IMR-90 (cell line): Measurements from ENCODE around the gene DOCK4. TPM values are rescaled to one million over a fixed set of nuclear protein-coding genes. Genes with fewer than 3 reads are reported as not detected.

ENCODE experiments used
- ATAC-seq: fragments of 200-7000 bp; cut with Tn5 transposase; 2 replicates; pipeline ENCODE4 v1.9.1; 2020; ENCODE audit warnings: low read depth, mild to moderate bottlenecking, moderate library complexity
- BruUV-seq: library from RNA; stranded (reverse); fragments of 400-500 nt; replicated peaks from 2 replicates; lab custom pipeline; 2021; lab: Mats Ljungman, UMichigan
- CTCF ChIA-PET: fragments of 300-600 bp; formaldehyde crosslinking; extraction: SDS; loops from one replicate; lab custom pipeline; 2021; ENCODE audit warnings: antibody characterized with exemption; lab: Yijun Ruan, JAX
- POLR2A ChIA-PET: fragments of 300-600 bp; sonication (Branson Sonifier 250); formaldehyde crosslinking; loops from one replicate; lab custom pipeline; 2022; ENCODE audit warnings: antibody characterized with exemption; ENCODE audit not compliant: unreplicated experiment; lab: Charles Lee
- DNase-seq: peaks from one replicate; pipeline ENCODE4 v3.0.0; 2013
- H2AFZ ChIP-seq: replicated peaks from 2 replicates; pipeline ENCODE3; 2013; ENCODE audit warnings: low read length, mild to moderate bottlenecking; ENCODE audit not compliant: poor library complexity
- H2AK5ac ChIP-seq: 2 replicates; pipeline ENCODE4 v1.6.1; 2013; ENCODE audit warnings: low read depth, low read length, inconsistent platforms
- H2AK9ac ChIP-seq: replicated peaks from 2 replicates; pipeline ENCODE3; 2013; ENCODE audit warnings: mild to moderate bottlenecking, low read depth, low read length, moderate library complexity; ENCODE audit not compliant: poor library complexity
- H2BK120ac ChIP-seq: 2 replicates; pipeline ENCODE4 v1.6.1; 2013; ENCODE audit warnings: low read depth, low read length, inconsistent platforms
- H2BK15ac ChIP-seq: 3 replicates; pipeline ENCODE4 v1.6.1; 2013; ENCODE audit warnings: low read depth, low read length, inconsistent platforms
- H2BK20ac ChIP-seq: 2 replicates; pipeline ENCODE4 v1.6.1; 2013; ENCODE audit warnings: low read depth, mild to moderate bottlenecking, inconsistent platforms, low read length, moderate library complexity
- H2BK5ac ChIP-seq: 2 replicates; pipeline ENCODE4 v1.6.1; 2013; ENCODE audit warnings: mild to moderate bottlenecking, low read depth, low read length, inconsistent platforms; ENCODE audit not compliant: poor library complexity, severe bottlenecking
- H3K14ac ChIP-seq: replicated peaks from 2 replicates; pipeline ENCODE4 v1.6.1; 2013; ENCODE audit warnings: low read depth, low read length, inconsistent platforms
- H3K18ac ChIP-seq: 2 replicates; pipeline ENCODE4 v1.6.1; 2013; ENCODE audit warnings: low read depth, low read length, control low read depth
- H3K23ac ChIP-seq: 2 replicates; pipeline ENCODE4 v1.6.1; 2013; ENCODE audit warnings: low read depth, low read length, inconsistent platforms
- H3K27ac ChIP-seq: 2 replicates; pipeline ENCODE4 v1.5.1; 2013; ENCODE audit warnings: mild to moderate bottlenecking, control low read depth, low read length; ENCODE audit not compliant: insufficient read depth
- H3K27me3 ChIP-seq: 2 replicates; pipeline ENCODE4 v1.6.1; 2013; ENCODE audit warnings: low read length; ENCODE audit not compliant: control insufficient read depth, insufficient read depth
- H3K36me3 ChIP-seq: 2 replicates; pipeline ENCODE4 v1.6.1; 2013; ENCODE audit warnings: low read length, mixed read lengths; ENCODE audit not compliant: control insufficient read depth, insufficient read depth
- H3K4ac ChIP-seq: 2 replicates; pipeline ENCODE4 v1.6.1; 2013; ENCODE audit warnings: low read depth, low read length, inconsistent platforms
- H3K4me1 ChIP-seq: 2 replicates; pipeline ENCODE4 v1.6.1; 2013; ENCODE audit warnings: low read length, mixed read lengths; ENCODE audit not compliant: control insufficient read depth, insufficient read depth
- H3K4me2 ChIP-seq: 2 replicates; pipeline ENCODE4 v1.6.1; 2013; ENCODE audit warnings: low read depth, mild to moderate bottlenecking, control low read depth, low read length, moderate library complexity
- H3K4me3 ChIP-seq: 2 replicates; pipeline ENCODE4 v1.5.1; 2013; ENCODE audit warnings: low read depth, mild to moderate bottlenecking, control low read depth, low read length, moderate library complexity; ENCODE audit not compliant: insufficient read depth
- H3K56ac ChIP-seq: 2 replicates; pipeline ENCODE4 v1.6.1; 2013; ENCODE audit warnings: low read length, inconsistent platforms; ENCODE audit not compliant: insufficient read depth; ENCODE audit errors: extremely low read depth
- H3K79me1 ChIP-seq, 2 experiments: 2 replicates each; pipeline ENCODE4 v1.6.1; 2013; ENCODE audit warnings: low read length in 2 of 2, inconsistent platforms in 1 of 2, low read depth in 1 of 2
- H3K9ac ChIP-seq: 2 replicates; pipeline ENCODE4 v1.6.1; 2013; ENCODE audit warnings: low read depth, low read length, control low read depth
- H3K9me1 ChIP-seq: 2 replicates; pipeline ENCODE4 v1.6.1; 2013; ENCODE audit warnings: low read length, inconsistent platforms; ENCODE audit not compliant: insufficient read depth
- H3K9me3 ChIP-seq: 2 replicates; pipeline ENCODE4 v1.6.1; 2013; ENCODE audit warnings: low read length; ENCODE audit not compliant: control insufficient read depth, insufficient read depth
- H4K20me1 ChIP-seq: 2 replicates; pipeline ENCODE4 v1.6.1; 2013; ENCODE audit warnings: low read length, inconsistent platforms; ENCODE audit not compliant: insufficient read depth
- H4K5ac ChIP-seq: 2 replicates; pipeline ENCODE4 v1.6.1; 2013; ENCODE audit warnings: mild to moderate bottlenecking, low read depth, low read length, control low read depth
- H4K8ac ChIP-seq, 2 experiments: 2 replicates each; pipeline ENCODE4 v1.6.1; 2013; ENCODE audit warnings: low read depth in 2 of 2, low read length in 2 of 2, control low read depth in 1 of 2, inconsistent platforms in 1 of 2
- H4K91ac ChIP-seq: 2 replicates; pipeline ENCODE4 v1.6.1; 2013; ENCODE audit warnings: low read depth, low read length, inconsistent platforms; ENCODE audit not compliant: insufficient read depth
- CEBPB ChIP-seq: IDR thresholded peaks from 2 replicates; pipeline ENCODE4 v1.6.1; 2012; ENCODE audit warnings: low read depth, low read length, improper control_type of control experiment
- CHD1 ChIP-seq: IDR thresholded peaks from 2 replicates; pipeline ENCODE4 v1.6.1; 2012; ENCODE audit warnings: low read depth, low read length, improper control_type of control experiment
- CTCF ChIP-seq: conservative IDR thresholded peaks from 2 replicates; pipeline ENCODE4 v1.5.1; 2012; ENCODE audit warnings: mild to moderate bottlenecking, low read depth, low read length, improper control_type of control experiment
- ELK1 ChIP-seq: fragments of 150-350 bp; IDR thresholded peaks from 2 replicates; pipeline ENCODE4 v1.6.1; 2016; ENCODE audit warnings: low read depth, mild to moderate bottlenecking, low read length, moderate library complexity, borderline replicate concordance
- FOS ChIP-seq: fragments of 150-350 bp; IDR thresholded peaks from 2 replicates; pipeline ENCODE4 v1.6.1; 2016; ENCODE audit warnings: low read depth, low read length
- MAFK ChIP-seq: IDR thresholded peaks from 2 replicates; pipeline ENCODE4 v1.6.1; 2012; ENCODE audit warnings: low read depth, low read length, improper control_type of control experiment
- MAZ ChIP-seq: IDR thresholded peaks from 2 replicates; pipeline ENCODE4 v1.6.1; 2012; ENCODE audit warnings: low read depth, mild to moderate bottlenecking, low read length, improper control_type of control experiment, moderate library complexity, borderline replicate concordance
- MXI1 ChIP-seq: IDR thresholded peaks from 2 replicates; pipeline ENCODE4 v1.6.1; 2012; ENCODE audit warnings: low read depth, mild to moderate bottlenecking, low read length, moderate library complexity, borderline replicate concordance
- POLR2A ChIP-seq: IDR thresholded peaks from 2 replicates; pipeline ENCODE4 v1.6.1; 2012; ENCODE audit warnings: mild to moderate bottlenecking, low read depth, low read length
- RAD21 ChIP-seq: IDR thresholded peaks from 2 replicates; pipeline ENCODE4 v1.6.1; 2012; ENCODE audit warnings: low read length, improper control_type of control experiment
- RCOR1 ChIP-seq: IDR thresholded peaks from 2 replicates; pipeline ENCODE4 v1.6.1; 2012; ENCODE audit warnings: mild to moderate bottlenecking, low read length, improper control_type of control experiment; ENCODE audit not compliant: insufficient replicate concordance
- RFX5 ChIP-seq: IDR thresholded peaks from 2 replicates; pipeline ENCODE4 v1.8.0; 2012; ENCODE audit warnings: low read depth, mild to moderate bottlenecking, low read length, moderate library complexity
- SMC3 ChIP-seq: fragments of 150-350 bp; IDR thresholded peaks from 2 replicates; pipeline ENCODE4 v1.6.1; 2016; ENCODE audit warnings: low read depth, mild to moderate bottlenecking, antibody characterized with exemption, low read length, moderate library complexity
- USF2 ChIP-seq: fragments of 150-350 bp; IDR thresholded peaks from 2 replicates; pipeline ENCODE4 v1.6.1; 2017; ENCODE audit warnings: mild to moderate bottlenecking, antibody characterized with exemption, low read length, low read depth
- WGBS, 2 experiments: methylation state at CpG; one replicate each; pipeline versions ENCODE4 v1.1.5 to v1.1.7; 2013; ENCODE audit warnings: missing lambda C conversion rate in 2 of 2; ENCODE audit not compliant: insufficient read length in 1 of 2; ENCODE audit errors: extremely low coverage in 2 of 2; 5-methylcytosine and 5-hydroxymethylcytosine counted together
- dilution Hi-C: fragments of 300-500 bp; cut with HindIII; formaldehyde crosslinking; loops from one replicate; pipeline ENCODE4 v1.14.3; 2018; ENCODE audit warnings: low sequenced_read_pairs; ENCODE audit not compliant: unreplicated experiment
- in situ Hi-C: fragments of 300-500 bp; cut with MboI; formaldehyde crosslinking; loops from 3 replicates; pipeline ENCODE4 v1.14.3; 2019; ENCODE audit warnings: low sequenced_read_pairs, inconsistent platforms, mixed read lengths
- intact Hi-C: fragments of 100-400 bp; cut with micrococcal nuclease; formaldehyde crosslinking; loops from 2 replicates; pipeline ENCODE4 v1.10.0; 2022
- polyA plus RNA-seq, 3 experiments: library from polyadenylated mRNA; depleted of rRNA; stranded (reverse); fragments of >200 nt; gene quantifications; 2 replicates each; pipeline ENCODE4 v1.2.3, GENCODE V29; 2012; ENCODE audit warnings: low replicate concordance in 1 of 3
- total RNA-seq: library from RNA; depleted of rRNA; stranded (reverse); fragments of >200 nt; gene quantifications from 2 replicates; pipeline ENCODE4 v1.2.3, GENCODE V29; 2012

The DOCK4 gene
- total and polyA plus RNA-seq, 2 of the 4 experiments (the other 2 are of a cell fraction) = 4.4 to 12.2 TPM

- H3K4me3 ChIP-seq = no peak overlapping the region
- H2BK15ac ChIP-seq = no peak overlapping the region
- TF ChIP-seq FOS = no peak
- no peak for TF ChIP-seq SMC3
- no peak for TF ChIP-seq USF2
- TF ChIP-seq POLR2A = no peak
- TF ChIP-seq ELK1 = no peak
- TF ChIP-seq MAZ = no peak
- no peak for TF ChIP-seq MAFK
- TF ChIP-seq CHD1 = no peak
- TF ChIP-seq CTCF = no peak
- TF ChIP-seq CEBPB = no peak
- TF ChIP-seq RFX5 = no peak
- TF ChIP-seq MXI1 = no peak
- no peak for TF ChIP-seq RAD21
- TF ChIP-seq RCOR1 = no peak
- H3K9me1 ChIP-seq = no peaks in the 10 kb centered on the region
- H2AK9ac ChIP-seq = no peak overlapping the region
- no peak overlapping the region for H4K5ac ChIP-seq
- no peak overlapping the region for H3K4ac ChIP-seq
- intact Hi-C loops (no loop called here), dilution Hi-C loops (no loop called here), in situ Hi-C loops (no loop called here)
- no peak overlapping the region for H2AK5ac ChIP-seq
- H3K23ac ChIP-seq = no peak overlapping the region
- no peaks in the 10 kb centered on the region for H3K9me3 ChIP-seq
- no peaks in the 10 kb centered on the region for H3K79me1 ChIP-seq
- no peak overlapping the region for H2AFZ ChIP-seq
- no peaks in the 10 kb centered on the region for H4K20me1 ChIP-seq
- no peaks in the 10 kb centered on the region for H3K4me1 ChIP-seq
- H4K91ac ChIP-seq = no peak overlapping the region
- ATAC-seq (no peak), DNase-seq (no peak)
- H2BK120ac ChIP-seq = no peak overlapping the region
- H3K18ac ChIP-seq = no peak overlapping the region
- ChIA-PET CTCF (no interaction called here), POLR2A (no interaction called here)
- H4K8ac ChIP-seq = no peak overlapping the region
- no peak overlapping the region for H3K14ac ChIP-seq
- BruUV-seq = no TSS peak
- peaks cover 1% of the 10 kb centered on the region; the same call in 1 of the 2 replicates for H3K36me3 ChIP-seq
- no peak overlapping the region for H3K4me2 ChIP-seq
- H2BK5ac ChIP-seq = no peak overlapping the region
- H3K56ac ChIP-seq = no peak overlapping the region
- no CpG with 5 or more reads among the region's 1 CpG for WGBS, 2 experiments
- no peak overlapping the region for H3K27ac ChIP-seq
- no peak overlapping the region for H2BK20ac ChIP-seq
- no peaks in the 10 kb centered on the region for H3K27me3 ChIP-seq
- H3K9ac ChIP-seq = no peak overlapping the region
Measured at GRCh38 chr7:111887734-111888133, 318.5 kb downstream of the DOCK4 start.
